ENCODE results near the gene SPATA31C1.

GRCh38 chr9:87880116-87880515 is 37.6 kb upstream of the SPATA31C1 start:
- TF ChIP-seq, protein P1, sequence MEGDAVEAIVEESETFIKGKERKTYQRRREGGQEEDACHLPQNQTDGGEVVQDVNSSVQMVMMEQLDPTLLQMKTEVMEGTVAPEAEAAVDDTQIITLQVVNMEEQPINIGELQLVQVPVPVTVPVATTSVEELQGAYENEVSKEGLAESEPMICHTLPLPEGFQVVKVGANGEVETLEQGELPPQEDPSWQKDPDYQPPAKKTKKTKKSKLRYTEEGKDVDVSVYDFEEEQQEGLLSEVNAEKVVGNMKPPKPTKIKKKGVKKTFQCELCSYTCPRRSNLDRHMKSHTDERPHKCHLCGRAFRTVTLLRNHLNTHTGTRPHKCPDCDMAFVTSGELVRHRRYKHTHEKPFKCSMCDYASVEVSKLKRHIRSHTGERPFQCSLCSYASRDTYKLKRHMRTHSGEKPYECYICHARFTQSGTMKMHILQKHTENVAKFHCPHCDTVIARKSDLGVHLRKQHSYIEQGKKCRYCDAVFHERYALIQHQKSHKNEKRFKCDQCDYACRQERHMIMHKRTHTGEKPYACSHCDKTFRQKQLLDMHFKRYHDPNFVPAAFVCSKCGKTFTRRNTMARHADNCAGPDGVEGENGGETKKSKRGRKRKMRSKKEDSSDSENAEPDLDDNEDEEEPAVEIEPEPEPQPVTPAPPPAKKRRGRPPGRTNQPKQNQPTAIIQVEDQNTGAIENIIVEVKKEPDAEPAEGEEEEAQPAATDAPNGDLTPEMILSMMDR (conservative IDR thresholded peaks at IDR 0.05; ENCODE audit: low read length) = no peak
- no peak for TF ChIP-seq EZH2phosphoT487 (IDR thresholded peaks at IDR 0.05; ENCODE audit: borderline replicate concordance)

All from Loucy (cell line).